IMR-90 (cell line): Measurements from ENCODE around the gene FAM120A. TPM values are rescaled to one million over a fixed set of nuclear protein-coding genes. Genes with fewer than 3 reads are reported as not detected.
A peak's percentile ranks its signal among the peaks of the same experiment; 100 is the strongest.

ENCODE experiments used
- ATAC-seq: fragments of 200-7000 bp; cut with Tn5 transposase; 2 replicates; pipeline ENCODE4 v1.9.1; 2020; ENCODE audit warnings: low read depth, mild to moderate bottlenecking, moderate library complexity
- BruUV-seq: library from RNA; stranded (reverse); fragments of 400-500 nt; replicated peaks from 2 replicates; lab custom pipeline; 2021; lab: Mats Ljungman, UMichigan
- CTCF ChIA-PET: fragments of 300-600 bp; formaldehyde crosslinking; extraction: SDS; loops from one replicate; lab custom pipeline; 2021; ENCODE audit warnings: antibody characterized with exemption; lab: Yijun Ruan, JAX
- POLR2A ChIA-PET: fragments of 300-600 bp; sonication (Branson Sonifier 250); formaldehyde crosslinking; loops from one replicate; lab custom pipeline; 2022; ENCODE audit warnings: antibody characterized with exemption; ENCODE audit not compliant: unreplicated experiment; lab: Charles Lee
- DNase-seq: peaks from one replicate; pipeline ENCODE4 v3.0.0; 2013
- H2AFZ ChIP-seq: replicated peaks from 2 replicates; pipeline ENCODE3; 2013; ENCODE audit warnings: low read length, mild to moderate bottlenecking; ENCODE audit not compliant: poor library complexity
- H2AK5ac ChIP-seq: 2 replicates; pipeline ENCODE4 v1.6.1; 2013; ENCODE audit warnings: low read depth, low read length, inconsistent platforms
- H2AK9ac ChIP-seq: replicated peaks from 2 replicates; pipeline ENCODE3; 2013; ENCODE audit warnings: mild to moderate bottlenecking, low read depth, low read length, moderate library complexity; ENCODE audit not compliant: poor library complexity
- H2BK120ac ChIP-seq: 2 replicates; pipeline ENCODE4 v1.6.1; 2013; ENCODE audit warnings: low read depth, low read length, inconsistent platforms
- H2BK15ac ChIP-seq: 3 replicates; pipeline ENCODE4 v1.6.1; 2013; ENCODE audit warnings: low read depth, low read length, inconsistent platforms
- H2BK20ac ChIP-seq: 2 replicates; pipeline ENCODE4 v1.6.1; 2013; ENCODE audit warnings: low read depth, mild to moderate bottlenecking, inconsistent platforms, low read length, moderate library complexity
- H2BK5ac ChIP-seq: 2 replicates; pipeline ENCODE4 v1.6.1; 2013; ENCODE audit warnings: mild to moderate bottlenecking, low read depth, low read length, inconsistent platforms; ENCODE audit not compliant: poor library complexity, severe bottlenecking
- H3K14ac ChIP-seq: replicated peaks from 2 replicates; pipeline ENCODE4 v1.6.1; 2013; ENCODE audit warnings: low read depth, low read length, inconsistent platforms
- H3K18ac ChIP-seq: 2 replicates; pipeline ENCODE4 v1.6.1; 2013; ENCODE audit warnings: low read depth, low read length, control low read depth
- H3K23ac ChIP-seq: 2 replicates; pipeline ENCODE4 v1.6.1; 2013; ENCODE audit warnings: low read depth, low read length, inconsistent platforms
- H3K27ac ChIP-seq: 2 replicates; pipeline ENCODE4 v1.5.1; 2013; ENCODE audit warnings: mild to moderate bottlenecking, control low read depth, low read length; ENCODE audit not compliant: insufficient read depth
- H3K27me3 ChIP-seq: 2 replicates; pipeline ENCODE4 v1.6.1; 2013; ENCODE audit warnings: low read length; ENCODE audit not compliant: control insufficient read depth, insufficient read depth
- H3K36me3 ChIP-seq: 2 replicates; pipeline ENCODE4 v1.6.1; 2013; ENCODE audit warnings: low read length, mixed read lengths; ENCODE audit not compliant: control insufficient read depth, insufficient read depth
- H3K4ac ChIP-seq: 2 replicates; pipeline ENCODE4 v1.6.1; 2013; ENCODE audit warnings: low read depth, low read length, inconsistent platforms
- H3K4me1 ChIP-seq: 2 replicates; pipeline ENCODE4 v1.6.1; 2013; ENCODE audit warnings: low read length, mixed read lengths; ENCODE audit not compliant: control insufficient read depth, insufficient read depth
- H3K4me2 ChIP-seq: 2 replicates; pipeline ENCODE4 v1.6.1; 2013; ENCODE audit warnings: low read depth, mild to moderate bottlenecking, control low read depth, low read length, moderate library complexity
- H3K4me3 ChIP-seq: 2 replicates; pipeline ENCODE4 v1.5.1; 2013; ENCODE audit warnings: low read depth, mild to moderate bottlenecking, control low read depth, low read length, moderate library complexity; ENCODE audit not compliant: insufficient read depth
- H3K56ac ChIP-seq: 2 replicates; pipeline ENCODE4 v1.6.1; 2013; ENCODE audit warnings: low read length, inconsistent platforms; ENCODE audit not compliant: insufficient read depth; ENCODE audit errors: extremely low read depth
- H3K79me1 ChIP-seq, 2 experiments: 2 replicates each; pipeline ENCODE4 v1.6.1; 2013; ENCODE audit warnings: low read length in 2 of 2, inconsistent platforms in 1 of 2, low read depth in 1 of 2
- H3K9ac ChIP-seq: 2 replicates; pipeline ENCODE4 v1.6.1; 2013; ENCODE audit warnings: low read depth, low read length, control low read depth
- H3K9me1 ChIP-seq: 2 replicates; pipeline ENCODE4 v1.6.1; 2013; ENCODE audit warnings: low read length, inconsistent platforms; ENCODE audit not compliant: insufficient read depth
- H3K9me3 ChIP-seq: 2 replicates; pipeline ENCODE4 v1.6.1; 2013; ENCODE audit warnings: low read length; ENCODE audit not compliant: control insufficient read depth, insufficient read depth
- H4K20me1 ChIP-seq: 2 replicates; pipeline ENCODE4 v1.6.1; 2013; ENCODE audit warnings: low read length, inconsistent platforms; ENCODE audit not compliant: insufficient read depth
- H4K5ac ChIP-seq: 2 replicates; pipeline ENCODE4 v1.6.1; 2013; ENCODE audit warnings: mild to moderate bottlenecking, low read depth, low read length, control low read depth
- H4K8ac ChIP-seq, 2 experiments: 2 replicates each; pipeline ENCODE4 v1.6.1; 2013; ENCODE audit warnings: low read depth in 2 of 2, low read length in 2 of 2, control low read depth in 1 of 2, inconsistent platforms in 1 of 2
- H4K91ac ChIP-seq: 2 replicates; pipeline ENCODE4 v1.6.1; 2013; ENCODE audit warnings: low read depth, low read length, inconsistent platforms; ENCODE audit not compliant: insufficient read depth
- CEBPB ChIP-seq: IDR thresholded peaks from 2 replicates; pipeline ENCODE4 v1.6.1; 2012; ENCODE audit warnings: low read depth, low read length, improper control_type of control experiment
- FOS ChIP-seq: fragments of 150-350 bp; IDR thresholded peaks from 2 replicates; pipeline ENCODE4 v1.6.1; 2016; ENCODE audit warnings: low read depth, low read length
- MAFK ChIP-seq: IDR thresholded peaks from 2 replicates; pipeline ENCODE4 v1.6.1; 2012; ENCODE audit warnings: low read depth, low read length, improper control_type of control experiment
- MXI1 ChIP-seq: IDR thresholded peaks from 2 replicates; pipeline ENCODE4 v1.6.1; 2012; ENCODE audit warnings: low read depth, mild to moderate bottlenecking, low read length, moderate library complexity, borderline replicate concordance
- NFE2L2 ChIP-seq: fragments of 150-350 bp; IDR thresholded peaks from 2 replicates; pipeline ENCODE4 v1.6.1; 2016; ENCODE audit warnings: low read depth, mild to moderate bottlenecking, low read length
- RAD21 ChIP-seq: IDR thresholded peaks from 2 replicates; pipeline ENCODE4 v1.6.1; 2012; ENCODE audit warnings: low read length, improper control_type of control experiment
- RFX5 ChIP-seq: IDR thresholded peaks from 2 replicates; pipeline ENCODE4 v1.8.0; 2012; ENCODE audit warnings: low read depth, mild to moderate bottlenecking, low read length, moderate library complexity
- SMC3 ChIP-seq: fragments of 150-350 bp; IDR thresholded peaks from 2 replicates; pipeline ENCODE4 v1.6.1; 2016; ENCODE audit warnings: low read depth, mild to moderate bottlenecking, antibody characterized with exemption, low read length, moderate library complexity
- WGBS, 2 experiments: methylation state at CpG; one replicate each; pipeline versions ENCODE4 v1.1.5 to v1.1.7; 2013; ENCODE audit warnings: missing lambda C conversion rate in 2 of 2; ENCODE audit not compliant: insufficient read length in 1 of 2; ENCODE audit errors: extremely low coverage in 2 of 2; 5-methylcytosine and 5-hydroxymethylcytosine counted together
- dilution Hi-C: fragments of 300-500 bp; cut with HindIII; formaldehyde crosslinking; loops from one replicate; pipeline ENCODE4 v1.14.3; 2018; ENCODE audit warnings: low sequenced_read_pairs; ENCODE audit not compliant: unreplicated experiment
- in situ Hi-C: fragments of 300-500 bp; cut with MboI; formaldehyde crosslinking; loops from 3 replicates; pipeline ENCODE4 v1.14.3; 2019; ENCODE audit warnings: low sequenced_read_pairs, inconsistent platforms, mixed read lengths
- intact Hi-C: fragments of 100-400 bp; cut with micrococcal nuclease; formaldehyde crosslinking; loops from 2 replicates; pipeline ENCODE4 v1.10.0; 2022
- polyA plus RNA-seq, 3 experiments: library from polyadenylated mRNA; depleted of rRNA; stranded (reverse); fragments of >200 nt; gene quantifications; 2 replicates each; pipeline ENCODE4 v1.2.3, GENCODE V29; 2012; ENCODE audit warnings: low replicate concordance in 1 of 3
- total RNA-seq: library from RNA; depleted of rRNA; stranded (reverse); fragments of >200 nt; gene quantifications from 2 replicates; pipeline ENCODE4 v1.2.3, GENCODE V29; 2012
- TF ChIP-seq, protein P1 (sequence below): fragments of 150-350 bp; IDR thresholded peaks from 2 replicates; pipeline ENCODE4 v1.6.1; 2016; ENCODE audit warnings: low read depth, mild to moderate bottlenecking, low read length, moderate library complexity, borderline replicate concordance

The FAM120A gene
- total and polyA plus RNA-seq, 2 of the 4 experiments (the other 2 are of a cell fraction), result 61.6 to 75.1 TPM

DNA sequence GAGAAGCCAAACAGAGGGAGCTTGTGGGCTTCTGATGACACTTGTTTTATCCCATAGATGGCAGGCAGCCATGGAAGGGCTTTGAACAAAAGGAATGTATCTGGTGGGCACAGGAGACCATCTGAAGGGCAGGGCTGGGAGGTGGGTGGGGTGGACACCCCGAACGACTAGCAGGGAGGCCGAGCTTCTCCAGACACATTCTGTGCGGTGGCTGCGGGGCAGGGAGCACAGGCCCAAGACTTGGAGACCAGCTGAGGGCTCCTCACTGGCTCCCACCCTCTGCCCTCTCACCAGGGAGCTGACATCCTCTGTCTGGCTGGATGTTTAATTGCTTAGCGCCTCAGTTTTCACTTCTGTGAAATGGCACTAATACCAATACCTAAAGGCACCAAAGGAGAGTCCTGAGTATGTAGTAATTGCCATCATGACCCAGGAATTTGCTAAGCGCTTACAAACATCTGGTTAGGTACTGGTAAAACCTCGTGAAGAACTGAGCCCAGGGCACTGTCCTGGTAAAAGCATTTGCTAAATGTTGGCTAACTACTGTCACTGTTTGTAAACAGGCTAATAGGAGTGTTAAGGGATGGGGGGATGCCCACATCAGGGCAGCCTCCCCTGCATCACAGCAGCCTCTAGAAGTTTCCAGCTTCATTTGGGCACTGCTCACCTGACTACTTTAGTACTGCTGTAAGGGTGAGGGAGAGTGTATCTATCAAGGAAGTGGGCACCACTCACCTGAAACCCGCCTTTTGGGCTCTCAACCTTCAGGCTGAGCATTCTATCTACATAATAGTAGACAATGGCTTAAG, 122.8 kb downstream of the FAM120A start:
- H3K79me1 ChIP-seq, result peaks cover 13 to 49% of the 10 kb centered on the region in 2 experiments
- H4K5ac ChIP-seq, result no peak overlapping the region
- H2BK5ac ChIP-seq, result no peak overlapping the region
- H3K4me3 ChIP-seq, result no peak overlapping the region
- H3K36me3 ChIP-seq, result no peaks in the 10 kb centered on the region
- H2BK120ac ChIP-seq, result no peak overlapping the region
- CTCF ChIA-PET, result interaction anchor here (0.6 kb wide), 2 partner anchors 117 to 722 kb away, joined by 4 read pairs; no protein-coding TSS in a partner anchor
- H3K9ac ChIP-seq, result no peak overlapping the region
- H4K91ac ChIP-seq, result no peak overlapping the region
- H3K27me3 ChIP-seq, result no peaks in the 10 kb centered on the region
- no peak overlapping the region for H3K4ac ChIP-seq
- no peak overlapping the region for H2BK20ac ChIP-seq
- intact Hi-C loops (no loop called here), in situ Hi-C loops (loop anchor here (25.0 kb wide), 1 partner anchor 462 kb away; no protein-coding TSS in a partner anchor), dilution Hi-C loops (no loop called here)
- no peaks in the 10 kb centered on the region for H3K9me3 ChIP-seq
- peaks cover 16% of the 10 kb centered on the region for H4K20me1 ChIP-seq
- no peak overlapping the region; a peak in 1 of 4 replicates for H4K8ac ChIP-seq
- H3K27ac ChIP-seq, result no peak overlapping the region
- no peak overlapping the region for H3K4me2 ChIP-seq
- H2BK15ac ChIP-seq, result no peak overlapping the region
- H3K9me1 ChIP-seq, result peaks cover 6% of the 10 kb centered on the region; the same call in 1 of the 2 replicates
- DNase-seq (no peak), ATAC-seq (no peak)
- H3K18ac ChIP-seq, result no peak overlapping the region
- 0 out of 2 replicates have a peak overlapping the region, but pooled peaks have one; percentile 2 for H3K23ac ChIP-seq
- BruUV-seq, result no TSS peak
- H3K4me1 ChIP-seq, result peaks cover 15% of the 10 kb centered on the region
- no peak overlapping the region for H2AFZ ChIP-seq
- POLR2A ChIA-PET, result no interaction called here
- no peak overlapping the region for H2AK5ac ChIP-seq
- H3K14ac ChIP-seq, result no peak overlapping the region
- H3K56ac ChIP-seq, result no peak overlapping the region
- no peak overlapping the region for H2AK9ac ChIP-seq
- TF ChIP-seq RFX5, result no peak
- TF ChIP-seq MAFK, result no peak
- TF ChIP-seq SMC3, result no peak
- no peak for TF ChIP-seq MXI1
- no peak for TF ChIP-seq RAD21
- TF ChIP-seq CEBPB, result no peak
- no peak for TF ChIP-seq NFE2L2
- TF ChIP-seq FOS, result no peak
- TF ChIP-seq, protein P1, sequence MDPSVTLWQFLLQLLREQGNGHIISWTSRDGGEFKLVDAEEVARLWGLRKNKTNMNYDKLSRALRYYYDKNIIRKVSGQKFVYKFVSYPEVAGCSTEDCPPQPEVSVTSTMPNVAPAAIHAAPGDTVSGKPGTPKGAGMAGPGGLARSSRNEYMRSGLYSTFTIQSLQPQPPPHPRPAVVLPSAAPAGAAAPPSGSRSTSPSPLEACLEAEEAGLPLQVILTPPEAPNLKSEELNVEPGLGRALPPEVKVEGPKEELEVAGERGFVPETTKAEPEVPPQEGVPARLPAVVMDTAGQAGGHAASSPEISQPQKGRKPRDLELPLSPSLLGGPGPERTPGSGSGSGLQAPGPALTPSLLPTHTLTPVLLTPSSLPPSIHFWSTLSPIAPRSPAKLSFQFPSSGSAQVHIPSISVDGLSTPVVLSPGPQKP, result no peak
- WGBS, 2 experiments, result no CpG with 5 or more reads among the region's 9 CpGs
